Neural progenitor cell (in vitro differentiated cells): ENCODE measurements around the gene MASTL. TPM values are rescaled to one million over a fixed set of nuclear protein-coding genes. Genes with fewer than 3 reads are reported as not detected.
A peak's percentile ranks its signal among the peaks of the same experiment; 100 is the strongest.

ENCODE experiments used
- DNase-seq: peaks from one replicate; pipeline ENCODE4 v3.0.0-alpha.2; 2016; ENCODE audit warnings: low spot score
- H2AFZ ChIP-seq: fragments of 200-600 bp; sonication (generic); replicated peaks from 2 replicates; pipeline ENCODE4 v1.6.1; 2016; ENCODE audit warnings: antibody characterized with exemption
- H3F3A ChIP-seq: fragments of 200-600 bp; sonication (generic); 2 replicates; pipeline ENCODE4 v1.6.1; 2016; ENCODE audit warnings: antibody characterized with exemption, low read depth
- H3K27ac ChIP-seq: fragments of 200-600 bp; sonication (generic); 2 replicates; pipeline ENCODE4 v1.5.1; 2016; ENCODE audit warnings: mild to moderate bottlenecking
- H3K27me3 ChIP-seq: fragments of 200-600 bp; sonication (generic); 2 replicates; pipeline ENCODE4 v1.6.1; 2016; ENCODE audit warnings: mild to moderate bottlenecking, moderate library complexity
- H3K36me3 ChIP-seq: fragments of 200-600 bp; sonication (generic); 2 replicates; pipeline ENCODE4 v1.5.1; 2016
- H3K4me1 ChIP-seq: fragments of 200-600 bp; sonication (generic); 2 replicates; pipeline ENCODE4 v1.6.1; 2016; ENCODE audit warnings: mixed run types
- H3K4me2 ChIP-seq: fragments of 200-600 bp; sonication (generic); 2 replicates; pipeline ENCODE4 v1.6.1; 2016
- H3K4me3 ChIP-seq: fragments of 200-600 bp; sonication (generic); 2 replicates; pipeline ENCODE4 v1.5.1; 2016
- H3K79me2 ChIP-seq: fragments of 200-600 bp; sonication (generic); 2 replicates; pipeline ENCODE4 v1.6.1; 2016; ENCODE audit warnings: low read depth
- H3K9ac ChIP-seq: fragments of 200-600 bp; sonication (generic); 2 replicates; pipeline ENCODE4 v1.6.1; 2016
- H3K9me3 ChIP-seq: fragments of 200-600 bp; sonication (generic); 2 replicates; pipeline ENCODE4 v1.5.1; 2016; ENCODE audit warnings: low read depth
- H4K20me1 ChIP-seq: fragments of 200-600 bp; sonication (generic); 2 replicates; pipeline ENCODE4 v1.6.1; 2016; ENCODE audit warnings: low read depth
- H3K27ac Mint-ChIP-seq: 3 replicates; pipeline ENCODE4 v1.8.0; 2021; ENCODE audit warnings: mixed read lengths
- H3K27me3 Mint-ChIP-seq: 2 replicates; pipeline ENCODE4 v1.8.0; 2022; ENCODE audit warnings: low read depth, mild to moderate bottlenecking, inconsistent platforms, moderate library complexity, mixed read lengths; ENCODE audit not compliant: insufficient read depth
- H3K36me3 Mint-ChIP-seq: 3 replicates; pipeline ENCODE4 v1.8.0; 2021; ENCODE audit warnings: mixed read lengths
- H3K4me1 Mint-ChIP-seq: 3 replicates; pipeline ENCODE4 v1.8.0; 2021; ENCODE audit warnings: mixed read lengths
- H3K4me3 Mint-ChIP-seq: 3 replicates; pipeline ENCODE4 v1.8.0; 2021; ENCODE audit warnings: mild to moderate bottlenecking, moderate library complexity, mixed read lengths
- H3K9me3 Mint-ChIP-seq: 3 replicates; pipeline ENCODE4 v1.8.0; 2020; ENCODE audit warnings: mixed read lengths
- EZH2 ChIP-seq: fragments of 200-600 bp; sonication (generic); IDR thresholded peaks from 2 replicates; pipeline ENCODE4 v1.6.1; 2017; ENCODE audit warnings: antibody characterized with exemption, mild to moderate bottlenecking, moderate library complexity
- EZH2phosphoT487 ChIP-seq: fragments of 200-600 bp; sonication (generic); IDR thresholded peaks from 2 replicates; pipeline ENCODE4 v1.6.1; 2017; ENCODE audit warnings: antibody characterized with exemption
- total RNA-seq: library from RNA; depleted of rRNA; stranded (reverse); fragments of >200 nt; gene quantifications from 2 replicates; pipeline ENCODE4 v1.2.3, GENCODE V29; 2015; ENCODE audit warnings: low replicate concordance
- TF ChIP-seq, protein P1 (sequence below): fragments of 200-600 bp; sonication (generic); IDR thresholded peaks from 2 replicates; pipeline ENCODE4 v1.5.1; 2017; ENCODE audit warnings: antibody characterized with exemption, mild to moderate bottlenecking

The MASTL gene
- total RNA-seq, 1 donor from 2014 or later: 84.3 TPM

- Histone ChIP-seq H2AFZ (no peak overlapping the region), H3K27me3 (no peaks in the 10 kb centered on the region), H3K27ac (peak overlapping the region; percentile 82), H3K4me3 (no peak overlapping the region), H3K9ac (no peak overlapping the region), H4K20me1 (peaks cover 32% of the 10 kb centered on the region), H3K4me1 (peaks cover 27% of the 10 kb centered on the region), H3F3A (peaks cover 14% of the 10 kb centered on the region), H3K9me3 (no peaks in the 10 kb centered on the region), H3K36me3 (peaks cover 15% of the 10 kb centered on the region), H3K79me2 (peaks cover 100% of the 10 kb centered on the region), H3K4me2 (no peak overlapping the region)
- DNase-seq: no peak
- H3K4me3 Mint-ChIP-seq: no peak overlapping the region
- peaks cover 36% of the 10 kb centered on the region for H3K36me3 Mint-ChIP-seq
- H3K4me1 Mint-ChIP-seq: peaks cover 23% of the 10 kb centered on the region
- no peaks in the 10 kb centered on the region for H3K27me3 Mint-ChIP-seq
- H3K9me3 Mint-ChIP-seq: no peaks in the 10 kb centered on the region
- no peak overlapping the region for H3K27ac Mint-ChIP-seq
- TF ChIP-seq EZH2phosphoT487: no peak
Observed at GRCh38 chr10:27147701-27148100, 7.5 kb upstream of the MASTL start.

DNA sequence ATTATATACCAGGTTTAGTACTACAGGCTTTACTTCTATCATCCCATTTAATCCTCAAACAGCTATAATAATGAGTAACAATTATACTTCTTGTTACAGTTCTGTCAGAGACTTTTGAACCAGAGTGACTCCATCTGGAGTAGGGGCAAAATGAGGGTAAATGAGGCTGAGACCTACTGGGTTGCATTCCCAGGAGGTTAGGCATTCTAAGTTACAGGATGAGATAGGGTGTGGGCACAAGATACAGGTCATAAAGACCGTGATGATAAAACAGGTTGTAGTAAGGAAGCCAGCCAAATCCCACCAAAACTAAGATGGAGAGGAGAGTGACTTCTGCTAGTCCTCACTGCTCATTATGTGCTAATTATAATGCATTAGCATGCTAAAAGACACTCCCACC lies 4.9 kb upstream of the MASTL start:
- H3K36me3 ChIP-seq: peaks cover 4% of the 10 kb centered on the region
- no peak overlapping the region for H3K9ac ChIP-seq
- peaks cover 31% of the 10 kb centered on the region for H3K4me1 ChIP-seq
- Mint-ChIP-seq H3K9me3 (no peaks in the 10 kb centered on the region), H3K4me1 (peaks cover 29% of the 10 kb centered on the region), H3K27me3 (peaks cover 13% of the 10 kb centered on the region), H3K4me3 (no peak overlapping the region), H3K36me3 (peaks cover 31% of the 10 kb centered on the region), H3K27ac (no peak overlapping the region)
- no peak overlapping the region for H3K4me2 ChIP-seq
- TF ChIP-seq EZH2 (no peak), EZH2phosphoT487 (no peak)
- TF ChIP-seq, protein P1, sequence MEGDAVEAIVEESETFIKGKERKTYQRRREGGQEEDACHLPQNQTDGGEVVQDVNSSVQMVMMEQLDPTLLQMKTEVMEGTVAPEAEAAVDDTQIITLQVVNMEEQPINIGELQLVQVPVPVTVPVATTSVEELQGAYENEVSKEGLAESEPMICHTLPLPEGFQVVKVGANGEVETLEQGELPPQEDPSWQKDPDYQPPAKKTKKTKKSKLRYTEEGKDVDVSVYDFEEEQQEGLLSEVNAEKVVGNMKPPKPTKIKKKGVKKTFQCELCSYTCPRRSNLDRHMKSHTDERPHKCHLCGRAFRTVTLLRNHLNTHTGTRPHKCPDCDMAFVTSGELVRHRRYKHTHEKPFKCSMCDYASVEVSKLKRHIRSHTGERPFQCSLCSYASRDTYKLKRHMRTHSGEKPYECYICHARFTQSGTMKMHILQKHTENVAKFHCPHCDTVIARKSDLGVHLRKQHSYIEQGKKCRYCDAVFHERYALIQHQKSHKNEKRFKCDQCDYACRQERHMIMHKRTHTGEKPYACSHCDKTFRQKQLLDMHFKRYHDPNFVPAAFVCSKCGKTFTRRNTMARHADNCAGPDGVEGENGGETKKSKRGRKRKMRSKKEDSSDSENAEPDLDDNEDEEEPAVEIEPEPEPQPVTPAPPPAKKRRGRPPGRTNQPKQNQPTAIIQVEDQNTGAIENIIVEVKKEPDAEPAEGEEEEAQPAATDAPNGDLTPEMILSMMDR: no peak
- no peak overlapping the region for H3K27ac ChIP-seq
- H3F3A ChIP-seq: peaks cover 22% of the 10 kb centered on the region
- peaks cover 91% of the 10 kb centered on the region for H3K79me2 ChIP-seq
- peaks cover 36% of the 10 kb centered on the region for H4K20me1 ChIP-seq
- no peak overlapping the region for H3K4me3 ChIP-seq
- no peaks in the 10 kb centered on the region for H3K9me3 ChIP-seq
- H2AFZ ChIP-seq: no peak overlapping the region
- DNase-seq: no peak
- no peaks in the 10 kb centered on the region for H3K27me3 ChIP-seq

DNA sequence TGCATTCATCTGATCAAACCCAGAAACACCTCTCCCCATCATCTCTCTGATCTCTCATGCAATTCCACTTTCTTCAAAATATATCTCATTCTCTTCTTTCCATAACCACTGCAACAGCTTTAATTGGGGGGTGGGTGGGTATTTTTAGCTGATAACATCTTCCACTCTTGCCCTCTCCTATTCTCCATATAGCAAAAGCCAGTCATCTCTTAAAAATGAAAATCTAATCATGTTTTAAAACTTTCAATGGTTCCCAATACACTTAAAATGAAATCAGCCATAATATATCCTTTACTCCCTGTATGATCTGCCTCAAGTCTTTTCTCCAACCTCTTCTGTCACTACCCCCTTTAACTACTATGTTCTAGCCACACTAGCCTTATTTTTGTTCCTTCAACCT lies 2.5 kb upstream of the MASTL start:
- H3K4me2 ChIP-seq: peak overlapping the region; percentile 91
- no peaks in the 10 kb centered on the region for H3K9me3 ChIP-seq
- Mint-ChIP-seq H3K36me3 (peaks cover 20% of the 10 kb centered on the region), H3K27me3 (peaks cover 13% of the 10 kb centered on the region), H3K4me3 (peak overlapping the region; percentile 100), H3K27ac (no peak overlapping the region), H3K9me3 (no peaks in the 10 kb centered on the region), H3K4me1 (peaks cover 25% of the 10 kb centered on the region)
- TF ChIP-seq EZH2: no peak
- TF ChIP-seq, protein P1: no peak
- TF ChIP-seq EZH2phosphoT487: no peak
- H4K20me1 ChIP-seq: peaks cover 33% of the 10 kb centered on the region
- no peaks in the 10 kb centered on the region for H3K36me3 ChIP-seq
- peaks cover 22% of the 10 kb centered on the region for H3K4me1 ChIP-seq
- peaks cover 21% of the 10 kb centered on the region for H3F3A ChIP-seq
- no peaks in the 10 kb centered on the region for H3K27me3 ChIP-seq
- H3K9ac ChIP-seq: peak overlapping the region; percentile 83
- no peak for DNase-seq
- no peak overlapping the region for H2AFZ ChIP-seq
- no peak overlapping the region for H3K27ac ChIP-seq
- H3K79me2 ChIP-seq: peaks cover 91% of the 10 kb centered on the region
- peak overlapping the region; percentile 80 for H3K4me3 ChIP-seq

- Histone ChIP-seq H3K9me3 (no peaks in the 10 kb centered on the region), H3K79me2 (peaks cover 91% of the 10 kb centered on the region), H3K9ac (peak overlapping the region; percentile 83), H3K27ac (peak overlapping the region; percentile 55), H3K27me3 (no peaks in the 10 kb centered on the region), H3F3A (peaks cover 21% of the 10 kb centered on the region), H2AFZ (no peak overlapping the region), H4K20me1 (peaks cover 33% of the 10 kb centered on the region), H3K4me1 (peaks cover 22% of the 10 kb centered on the region), H3K4me2 (peak overlapping the region; percentile 91), H3K36me3 (peaks cover under 1% of the 10 kb centered on the region), H3K4me3 (peak overlapping the region; percentile 80)
- H3K36me3 Mint-ChIP-seq: peaks cover 15% of the 10 kb centered on the region
- no peak for DNase-seq
- H3K4me1 Mint-ChIP-seq: peaks cover 30% of the 10 kb centered on the region
- peak overlapping the region; percentile 100 for H3K4me3 Mint-ChIP-seq
- no peaks in the 10 kb centered on the region for H3K9me3 Mint-ChIP-seq
- H3K27me3 Mint-ChIP-seq: peaks cover 13% of the 10 kb centered on the region
- TF ChIP-seq, protein P1: no peak
- TF ChIP-seq EZH2phosphoT487 (no peak), EZH2 (no peak)
- H3K27ac Mint-ChIP-seq: peak overlapping the region; percentile 100
Observed at GRCh38 chr10:27153329-27153728, 1.8 kb upstream of the MASTL start.
